Effector CD4-positive, alpha-beta T cell (primary cell): Measurements from ENCODE around the gene SERTAD2.

Source experiments
- DNase-seq: peaks from one replicate; pipeline ENCODE4 v3.0.0-alpha.2; 2020

The SERTAD2 gene

DNA sequence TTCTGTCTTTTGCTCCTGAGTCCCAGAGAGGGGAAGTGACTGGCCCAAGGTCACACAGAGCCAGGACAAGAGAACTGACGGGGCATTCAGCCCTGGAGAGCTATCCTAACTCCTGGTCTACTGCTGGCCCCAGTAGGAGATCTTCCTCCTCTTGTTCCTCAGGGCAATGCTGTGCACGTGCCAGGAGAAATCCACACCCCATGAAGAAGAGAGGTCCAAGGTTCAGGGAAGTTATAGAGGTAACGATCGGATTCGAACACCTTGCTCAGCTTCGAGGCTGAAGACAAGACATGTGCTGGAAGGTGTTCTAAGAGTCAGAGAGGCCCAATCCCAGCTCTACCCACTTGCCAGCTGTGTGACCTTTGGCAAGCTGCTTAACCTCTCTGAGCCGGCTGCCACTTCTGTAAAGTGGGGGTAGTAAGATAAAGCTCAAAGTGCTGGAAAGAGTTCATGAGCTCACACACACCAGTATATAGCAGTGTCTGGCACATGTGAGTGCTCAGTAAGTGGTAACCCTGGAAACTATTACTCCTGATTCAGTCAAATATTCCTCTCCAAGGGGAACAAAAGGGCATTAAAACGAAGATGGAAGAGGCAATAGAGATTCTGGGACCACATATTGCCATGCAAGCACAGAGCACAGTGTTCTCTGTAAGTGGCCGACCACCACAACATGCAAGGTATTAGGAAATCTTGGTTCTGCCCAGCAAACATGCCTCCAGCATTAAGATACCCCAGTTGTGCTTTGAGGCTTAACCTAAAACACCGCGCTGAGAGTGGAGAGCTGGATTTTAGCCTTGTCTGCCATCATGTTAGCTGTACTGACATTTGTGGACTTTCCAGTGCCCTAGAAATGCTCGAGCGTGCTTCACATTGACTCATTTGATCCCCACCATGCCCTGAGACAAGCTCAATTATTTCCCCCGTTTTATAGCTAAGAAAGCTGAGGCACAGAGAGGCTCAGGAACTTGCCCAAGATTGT is 25.6 kb downstream of the SERTAD2 start:
- DNase-seq = no peak

DNA sequence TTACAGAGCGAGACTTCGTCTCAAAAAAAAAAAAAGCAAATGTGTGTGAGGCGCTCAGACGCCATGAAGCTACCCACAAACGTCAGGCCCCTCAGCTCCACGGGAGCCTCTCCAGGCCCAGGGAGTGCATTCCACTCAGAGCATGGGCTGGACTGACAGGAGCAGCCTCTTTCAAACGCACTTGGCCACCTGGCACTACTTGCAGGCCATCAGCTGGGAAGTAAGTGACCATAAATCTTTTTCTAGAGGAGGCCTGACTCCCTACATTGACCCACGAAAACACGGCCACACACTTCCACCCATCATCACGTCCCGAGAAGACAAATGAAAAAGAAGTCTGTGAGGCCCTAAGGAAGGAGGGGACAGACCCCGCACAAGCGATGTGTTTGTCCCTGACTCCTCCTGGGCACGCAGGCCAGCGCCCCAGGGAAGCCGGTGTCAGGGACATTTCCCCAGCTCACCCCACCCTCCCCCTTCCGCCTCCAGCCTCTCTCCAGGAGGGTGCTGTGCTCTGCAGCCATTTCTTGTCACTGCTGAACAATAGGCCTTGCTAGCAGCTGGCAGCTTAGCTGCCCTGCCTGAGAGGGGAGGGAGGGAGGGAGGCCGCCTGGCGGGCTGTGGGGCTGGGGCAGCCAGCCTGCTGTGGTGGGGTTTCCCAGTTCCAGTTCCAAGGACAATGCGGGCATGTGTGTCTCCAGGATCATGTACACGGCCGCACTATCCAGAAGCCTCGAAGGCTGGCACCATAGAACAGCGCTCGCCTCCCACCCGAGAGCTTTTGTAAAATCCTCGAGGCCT is 26.6 kb downstream of the SERTAD2 start:
- DNase-seq = no peak

DNA sequence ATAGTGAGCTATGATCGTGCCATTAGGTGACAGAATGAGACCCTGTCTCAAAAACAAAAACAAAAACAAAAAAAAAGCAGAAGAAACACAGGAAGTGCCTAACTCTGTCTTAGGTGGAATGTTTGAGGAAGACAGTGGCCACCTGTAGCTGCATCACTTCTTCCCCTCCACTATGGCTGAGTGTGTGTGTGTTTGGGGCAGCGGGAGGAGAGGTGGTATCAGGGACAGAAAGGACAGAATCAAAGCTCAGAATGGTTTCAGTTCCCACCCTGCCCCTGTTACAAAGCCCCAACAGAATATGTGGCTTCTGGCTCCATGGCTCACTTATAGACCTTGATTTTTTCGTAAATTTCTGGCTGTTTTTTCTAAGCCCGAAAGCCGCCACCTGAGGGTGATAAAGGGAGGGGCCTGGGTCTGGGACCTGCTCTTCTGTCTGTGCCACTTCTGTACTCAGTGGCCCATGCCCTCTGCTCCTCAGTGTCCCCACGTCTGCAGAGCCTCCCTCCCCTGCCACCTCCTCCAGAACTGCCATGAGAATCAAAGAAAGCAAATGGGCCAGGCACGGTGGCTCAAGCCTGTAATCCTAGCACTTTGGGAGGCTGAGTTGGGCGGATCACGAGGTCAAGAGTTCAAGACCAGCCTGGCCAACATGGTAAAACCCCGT is 27.4 kb downstream of the SERTAD2 start:
- DNase-seq = no peak

DNA sequence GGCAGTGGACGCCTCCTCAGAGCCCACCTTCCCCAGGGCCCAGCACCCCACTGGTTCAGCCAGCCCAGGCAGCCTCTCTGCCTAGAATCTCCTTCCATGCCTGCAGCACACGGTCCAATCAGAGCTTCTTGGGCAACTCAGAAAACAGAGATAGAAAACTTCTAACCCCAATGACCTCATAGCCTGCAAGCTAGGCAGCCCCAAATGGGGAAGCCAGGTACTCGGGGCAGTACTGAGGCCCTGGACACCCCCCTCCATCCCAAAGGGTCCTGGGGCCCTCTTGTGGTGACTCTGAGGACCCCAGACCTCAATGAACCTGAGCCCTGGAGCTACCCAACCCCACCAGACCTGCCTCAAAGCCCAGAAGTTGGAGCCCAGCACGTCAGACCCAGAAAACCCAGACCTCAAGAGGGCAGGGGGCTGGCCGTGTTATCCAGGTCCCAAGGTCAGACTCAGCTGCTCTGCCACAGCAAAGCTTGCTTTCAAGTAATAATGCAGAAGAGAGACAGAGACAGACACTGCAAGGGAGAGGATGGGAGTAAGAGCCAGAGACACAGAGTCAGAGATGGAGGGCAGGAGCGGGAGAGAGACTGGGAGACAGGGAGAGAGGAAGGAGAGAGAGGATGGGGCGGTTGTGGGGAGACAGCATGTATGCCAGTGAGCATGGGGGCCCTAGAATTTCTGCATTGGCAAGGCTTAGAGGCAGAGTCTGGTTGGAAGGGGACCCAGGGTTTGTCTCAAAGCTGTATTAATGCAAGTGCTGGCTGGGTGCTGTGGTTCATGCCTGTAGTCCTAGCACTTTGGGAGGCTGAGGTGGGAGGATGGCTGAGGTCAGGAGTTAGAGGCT is 28.2 kb downstream of the SERTAD2 start:
- DNase-seq = no peak

GRCh38 chr2:64624862-64625261 is 28.9 kb downstream of the SERTAD2 start:
- DNase-seq = no peak

DNA sequence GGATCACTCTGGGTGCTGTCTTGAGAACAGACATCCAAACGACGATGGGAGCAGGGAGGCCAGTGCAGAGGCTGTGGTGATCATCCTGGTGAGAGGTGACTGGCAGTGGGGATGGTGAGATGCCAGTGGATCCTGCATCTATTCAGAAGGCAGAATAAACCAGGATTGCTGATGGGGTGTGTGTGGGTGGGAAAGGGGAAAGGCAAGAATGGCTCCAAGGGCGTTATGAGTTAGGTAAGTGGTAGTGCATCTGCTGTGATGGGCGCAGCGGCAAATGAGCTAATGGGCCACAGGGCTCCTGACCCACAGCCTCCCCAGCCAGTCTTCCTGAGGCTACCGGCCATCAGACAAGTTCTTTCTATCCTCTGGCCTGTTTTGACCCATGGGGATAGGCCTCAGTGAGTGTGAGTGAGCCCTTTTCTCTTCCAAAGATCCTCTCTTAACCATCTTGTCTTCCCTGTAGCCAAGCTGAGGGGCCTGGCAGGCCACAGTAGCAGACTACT is 29.6 kb downstream of the SERTAD2 start:
- no peak for DNase-seq

GRCh38 chr2:64623242-64623850 is 30.4 kb downstream of the SERTAD2 start:
- no peak for DNase-seq

DNA sequence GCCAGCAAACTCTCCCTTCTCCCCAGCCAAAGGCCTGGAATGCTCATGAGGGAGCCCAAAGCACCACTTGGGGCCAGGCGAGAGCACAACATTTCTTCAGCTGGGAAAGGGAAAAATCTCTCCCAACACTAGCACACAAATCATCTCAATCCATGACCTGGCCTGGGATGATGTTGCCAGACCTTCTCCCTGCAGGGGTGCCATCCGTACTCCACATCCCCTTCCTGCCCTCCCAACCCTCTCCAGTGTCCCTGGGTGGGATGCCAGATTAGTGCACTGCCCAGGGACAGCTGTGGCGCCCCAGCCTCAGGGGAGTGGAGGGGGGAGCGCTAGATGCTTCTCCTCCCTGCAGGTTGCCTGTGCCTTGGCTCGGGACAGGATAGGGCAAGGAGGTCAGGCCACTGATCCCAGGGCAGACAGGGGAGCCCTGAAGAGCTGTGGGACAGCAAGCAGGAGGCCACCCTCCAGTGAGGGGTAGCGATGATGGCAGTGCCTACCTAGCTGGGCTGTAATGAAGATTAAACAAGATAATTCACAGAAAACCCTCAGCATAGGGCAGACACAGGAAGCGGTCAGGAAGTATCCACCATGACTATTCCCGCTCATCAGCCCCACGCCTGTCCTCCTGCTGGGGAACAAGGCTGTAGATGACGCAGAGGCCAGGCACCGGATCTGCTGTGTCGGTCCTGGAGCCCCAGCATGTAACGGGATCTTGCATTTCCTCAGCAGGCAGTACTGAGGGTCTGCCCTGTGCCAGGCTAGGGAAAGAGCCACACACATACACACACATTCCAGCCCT is 31.1 kb downstream of the SERTAD2 start:
- no peak for DNase-seq

- DNase-seq = no peak
Observed at GRCh38 chr2:64620661-64621060, 33.1 kb downstream of the SERTAD2 start.

GRCh38 chr2:64617631-64618151 is 36.0 kb downstream of the SERTAD2 start:
- DNase-seq = no peak

DNA sequence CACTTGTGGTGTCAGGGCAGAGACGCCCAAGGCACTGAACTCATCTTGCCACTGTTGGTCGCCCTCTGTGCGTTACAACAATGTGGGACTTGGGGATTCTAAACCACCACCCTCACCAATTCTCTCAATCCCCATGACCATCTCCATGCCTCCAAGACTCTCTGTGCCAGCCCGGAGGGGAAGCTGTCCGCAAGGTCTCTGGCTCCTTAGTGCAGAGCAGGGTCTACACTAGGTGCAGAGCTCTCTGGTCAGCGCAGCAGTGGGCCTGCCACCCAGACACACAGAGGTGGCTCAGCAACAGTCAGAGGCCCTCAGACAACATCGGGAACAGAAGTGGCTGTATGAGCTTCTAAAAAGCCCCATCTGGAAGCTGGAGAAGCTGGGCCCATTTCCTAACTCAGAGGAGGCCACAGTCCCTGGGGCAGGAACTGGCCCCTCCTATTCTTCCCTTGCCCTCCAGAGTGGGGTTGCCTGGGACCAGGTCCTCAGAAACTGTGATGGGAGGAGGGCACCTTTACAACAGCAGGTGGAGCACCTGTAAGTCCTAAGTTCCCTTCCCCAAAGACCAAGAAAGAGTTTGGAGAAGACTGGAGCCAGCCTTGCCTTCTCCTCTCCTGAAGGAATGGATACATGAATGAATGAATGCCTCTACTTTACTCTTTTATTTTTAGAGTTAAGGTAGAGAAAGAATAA is 37.7 kb downstream of the SERTAD2 start:
- no peak for DNase-seq

DNA sequence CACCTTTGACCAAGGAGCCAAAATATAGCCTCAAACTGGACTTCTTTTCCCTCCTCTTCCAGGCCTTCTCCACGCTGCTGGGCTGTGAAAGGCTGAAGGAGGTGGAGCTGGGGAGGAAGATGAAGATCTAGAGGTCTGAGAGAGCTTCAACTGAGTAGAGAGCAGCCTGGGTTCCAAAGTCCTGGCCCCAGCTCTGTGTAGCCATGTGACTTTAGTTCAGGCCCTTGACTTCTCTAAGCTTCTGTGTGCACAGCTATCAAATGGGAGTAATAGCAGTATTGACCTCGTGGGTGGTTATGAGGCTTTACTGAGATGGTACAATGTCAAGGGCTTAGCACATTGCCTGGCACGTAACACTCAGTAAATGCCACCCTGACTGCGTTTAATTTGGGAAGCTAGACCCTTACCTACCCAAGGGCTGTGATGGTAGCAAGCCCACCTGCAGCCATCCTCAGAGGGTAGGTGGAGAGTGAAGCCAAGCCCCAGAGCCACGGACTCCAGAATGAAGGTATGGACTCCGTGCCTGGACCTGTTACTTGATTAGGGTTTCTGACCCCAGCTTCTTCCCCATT is 38.4 kb downstream of the SERTAD2 start:
- no peak for DNase-seq

GRCh38 chr2:64613276-64613675 is 40.4 kb downstream of the SERTAD2 start:
- no peak for DNase-seq

DNA sequence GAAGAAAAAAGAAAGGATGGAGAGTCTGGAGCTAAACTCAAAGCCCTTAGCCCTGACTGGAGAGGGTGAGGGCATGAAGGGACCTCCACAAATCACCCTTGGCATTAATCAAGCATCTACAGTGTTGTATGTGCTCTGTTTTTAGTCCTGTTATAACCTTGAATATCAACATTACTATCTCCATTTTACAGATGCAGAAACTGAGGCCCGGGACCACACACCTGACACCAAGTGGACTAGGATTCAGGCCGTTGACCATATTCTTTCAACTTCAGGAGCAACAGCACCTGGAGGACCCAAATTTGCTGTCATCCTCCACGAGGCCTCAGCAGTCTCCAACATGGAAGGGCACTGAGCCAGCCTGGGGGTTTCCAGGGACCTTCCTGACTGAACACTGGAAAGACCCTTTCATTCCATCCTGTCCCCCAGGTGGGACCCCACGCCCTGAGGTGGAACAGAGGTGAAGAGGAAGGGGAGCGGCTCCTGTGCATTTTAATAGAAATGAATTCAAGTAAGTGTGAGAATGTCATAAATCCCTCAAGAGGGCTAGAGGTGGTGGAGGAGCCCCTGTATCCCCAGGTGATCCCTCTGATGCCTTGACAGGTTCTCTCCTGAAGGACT is 41.0 kb downstream of the SERTAD2 start:
- DNase-seq = no peak

DNA sequence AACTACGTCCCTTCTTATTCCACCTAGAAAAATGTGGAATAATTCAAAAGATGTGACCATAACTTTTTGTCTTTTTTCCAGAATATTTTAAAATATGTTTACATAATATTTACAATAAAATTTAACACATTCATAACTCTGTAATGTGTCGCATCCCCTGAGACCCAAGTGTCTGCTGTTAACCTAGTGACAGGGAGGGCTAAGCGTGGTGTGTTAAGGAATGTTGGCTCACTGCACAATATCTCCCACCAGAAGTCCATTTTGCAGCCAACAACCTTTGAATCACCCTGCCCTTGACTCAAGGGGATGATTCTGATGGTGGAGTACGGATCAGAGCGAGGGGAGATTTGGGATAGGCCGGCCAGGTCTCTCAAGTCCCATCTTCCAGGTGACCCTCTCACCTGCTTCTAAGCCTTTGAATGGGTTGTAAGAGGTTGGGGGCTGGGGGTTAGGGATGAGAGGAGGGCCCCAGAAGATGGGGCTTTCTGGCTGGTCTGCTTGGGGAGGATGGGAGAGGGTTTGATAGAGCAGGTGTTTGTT is 43.3 kb downstream of the SERTAD2 start:
- no peak for DNase-seq

- no peak for DNase-seq
Observed at GRCh38 chr2:64609942-64610281, 43.8 kb downstream of the SERTAD2 start.

- peak; percentile 53 for DNase-seq
Observed at GRCh38 chr2:64609227-64609941, 44.3 kb downstream of the SERTAD2 start.

DNA sequence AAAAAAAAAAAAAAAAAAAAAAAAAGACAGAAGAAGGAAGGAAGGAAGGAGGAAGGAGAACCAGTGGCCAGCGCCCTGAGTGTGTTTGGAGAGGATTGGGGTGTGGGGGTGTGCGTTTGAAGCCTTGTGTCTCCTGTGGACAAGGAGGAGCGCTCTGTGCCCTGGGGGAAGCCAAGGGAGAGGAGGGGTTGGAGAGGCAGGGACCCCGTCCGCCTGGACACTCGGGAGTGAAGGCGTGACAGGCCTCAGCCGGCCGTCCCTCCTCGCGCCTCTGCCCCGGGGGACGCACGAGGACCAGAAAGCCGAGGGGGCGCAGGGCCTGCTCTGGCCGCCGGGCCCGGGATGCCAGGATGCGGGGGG is 44.9 kb downstream of the SERTAD2 start:
- DNase-seq = peak; percentile 2
